Measurements from ENCODE around the gene CACFD1. TPM values are rescaled to one million over a fixed set of nuclear protein-coding genes. Genes with fewer than 3 reads are reported as not detected.

The CACFD1 gene
- total and polyA plus RNA-seq, 7 experiments from 2014 or later, result 0.56 to 4.7 (median 3.1) TPM

DNA sequence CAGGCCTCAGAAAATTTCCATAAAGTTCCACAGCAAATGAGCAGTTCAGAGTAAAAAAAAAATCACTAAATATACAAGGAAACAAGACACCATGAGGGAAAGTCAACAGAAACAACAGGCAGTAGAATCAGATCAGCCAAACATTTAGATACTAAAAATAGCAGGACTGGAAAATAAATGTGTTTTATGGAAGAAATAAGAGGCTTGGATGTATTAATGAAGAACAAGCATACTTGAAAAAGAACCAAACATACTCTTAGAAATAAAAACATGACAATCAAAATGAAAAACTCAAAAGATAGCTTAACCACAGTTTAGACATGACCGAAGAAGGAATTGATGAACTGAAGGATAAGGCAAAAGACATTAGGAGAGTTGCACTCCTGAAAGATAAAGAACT, 42.3 kb downstream of the CACFD1 start:
- no peaks in the 10 kb centered on the region for H3K4me1 ChIP-seq (ENCODE audit: control insufficient read depth in 2 of 2, insufficient read depth in 2 of 2, low read length in 2 of 2)
- no peaks in the 10 kb centered on the region for H3K27me3 ChIP-seq (ENCODE audit: control insufficient read depth in 2 of 2, insufficient read depth in 2 of 2, low read length in 2 of 2)
- no peak overlapping the region for H3K27ac ChIP-seq (ENCODE audit: low read depth, low read length)
- no peak for DNase-seq
- Mint-ChIP-seq H3K9me3 (peaks cover 4 to 24% (median 16%) of the 10 kb centered on the region in 11 donors), H3K27me3 (peaks cover 0 to 10% (median 0%) of the 10 kb centered on the region in 5 donors), H3K4me1 (peaks cover 0 to 1% (median under 1%) of the 10 kb centered on the region in 7 donors), H3K4me3 (no peak overlapping the region), H3K27ac (no peak overlapping the region), H3K36me3 (peaks cover 0 to 17% (median 4%) of the 10 kb centered on the region in 5 donors)
- H3K4me3 ChIP-seq (ENCODE audit: low read length), result no peak overlapping the region
- no peaks in the 10 kb centered on the region for H3K36me3 ChIP-seq (ENCODE audit: control insufficient read depth in 2 of 3, insufficient read depth in 3 of 3, low read length in 3 of 3)
- intact Hi-C loops (cut with micrococcal nuclease), result no loop called here
- POLR2A ChIA-PET, result no interaction called here
- ATAC-seq, result no peak
- peaks cover 0 to 8% (median 0%) of the 10 kb centered on the region in 3 experiments for H3K9me3 ChIP-seq (ENCODE audit: control insufficient read depth in 2 of 3, low read length in 3 of 3)
- CTCF ChIA-PET, result no interaction called here

DNA sequence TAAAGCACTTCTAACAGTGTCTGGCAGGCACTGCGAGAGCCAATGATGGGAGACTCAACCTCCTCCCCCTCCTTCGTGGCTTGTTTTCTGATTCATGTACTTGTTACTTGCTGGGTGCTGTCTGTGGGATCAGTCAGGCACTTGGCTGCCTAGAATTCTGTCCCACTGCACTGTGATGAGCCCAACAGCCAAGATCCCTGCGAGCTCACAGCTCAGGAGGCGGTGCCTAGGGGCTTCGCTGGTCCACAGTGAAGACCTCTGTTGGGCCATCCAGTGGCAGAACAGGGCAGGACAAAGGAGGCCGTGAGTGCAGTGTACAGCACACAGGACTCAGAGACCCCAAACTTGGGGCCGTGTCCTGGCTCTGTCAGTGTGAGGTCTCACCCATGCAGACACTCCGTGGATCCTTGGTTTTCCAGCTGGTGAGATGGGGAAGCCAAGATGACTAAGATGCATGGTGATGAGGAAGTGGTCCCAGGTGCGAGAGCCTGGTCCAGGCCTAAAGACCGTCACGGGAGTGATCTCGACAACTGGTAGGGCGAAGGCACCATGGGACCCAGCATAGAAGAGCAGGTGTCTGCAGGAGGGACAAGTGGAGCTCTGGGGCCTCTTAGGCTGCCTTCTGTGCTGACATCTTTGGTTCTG, 45.5 kb downstream of the CACFD1 start:
- Mint-ChIP-seq H3K27ac (peak overlapping the region in 2 of 9 donors; percentile 22 to 32), H3K4me3 (no peak overlapping the region), H3K9me3 (peaks cover 0 to 22% (median 16%) of the 10 kb centered on the region in 11 donors), H3K4me1 (peaks cover 7 to 33% (median 23%) of the 10 kb centered on the region in 7 donors), H3K27me3 (peaks cover 0 to 12% (median 0%) of the 10 kb centered on the region in 5 donors), H3K36me3 (peaks cover 0 to 17% (median 4%) of the 10 kb centered on the region in 5 donors)
- POLR2A ChIA-PET, result no interaction called here
- peaks cover 0 to 8% (median 0%) of the 10 kb centered on the region in 3 experiments for H3K9me3 ChIP-seq (ENCODE audit: control insufficient read depth in 2 of 3, low read length in 3 of 3)
- ATAC-seq, result no peak
- H3K4me3 ChIP-seq (ENCODE audit: low read length), result no peak overlapping the region
- no peak overlapping the region for H3K27ac ChIP-seq (ENCODE audit: low read depth, low read length)
- no peaks in the 10 kb centered on the region for H3K27me3 ChIP-seq (ENCODE audit: control insufficient read depth in 2 of 2, insufficient read depth in 2 of 2, low read length in 2 of 2)
- CTCF ChIA-PET, result interaction anchor here (0.6 kb wide), 1 partner anchor 358 kb away, joined by 3 read pairs; no protein-coding TSS in a partner anchor
- DNase-seq, result no peak
- intact Hi-C loops (cut with micrococcal nuclease), result no loop called here
- no peaks in the 10 kb centered on the region for H3K36me3 ChIP-seq (ENCODE audit: control insufficient read depth in 2 of 3, insufficient read depth in 3 of 3, low read length in 3 of 3)
- H3K4me1 ChIP-seq (ENCODE audit: control insufficient read depth in 2 of 2, insufficient read depth in 2 of 2, low read length in 2 of 2), result peaks cover 4 to 31% of the 10 kb centered on the region in 2 donors

DNA sequence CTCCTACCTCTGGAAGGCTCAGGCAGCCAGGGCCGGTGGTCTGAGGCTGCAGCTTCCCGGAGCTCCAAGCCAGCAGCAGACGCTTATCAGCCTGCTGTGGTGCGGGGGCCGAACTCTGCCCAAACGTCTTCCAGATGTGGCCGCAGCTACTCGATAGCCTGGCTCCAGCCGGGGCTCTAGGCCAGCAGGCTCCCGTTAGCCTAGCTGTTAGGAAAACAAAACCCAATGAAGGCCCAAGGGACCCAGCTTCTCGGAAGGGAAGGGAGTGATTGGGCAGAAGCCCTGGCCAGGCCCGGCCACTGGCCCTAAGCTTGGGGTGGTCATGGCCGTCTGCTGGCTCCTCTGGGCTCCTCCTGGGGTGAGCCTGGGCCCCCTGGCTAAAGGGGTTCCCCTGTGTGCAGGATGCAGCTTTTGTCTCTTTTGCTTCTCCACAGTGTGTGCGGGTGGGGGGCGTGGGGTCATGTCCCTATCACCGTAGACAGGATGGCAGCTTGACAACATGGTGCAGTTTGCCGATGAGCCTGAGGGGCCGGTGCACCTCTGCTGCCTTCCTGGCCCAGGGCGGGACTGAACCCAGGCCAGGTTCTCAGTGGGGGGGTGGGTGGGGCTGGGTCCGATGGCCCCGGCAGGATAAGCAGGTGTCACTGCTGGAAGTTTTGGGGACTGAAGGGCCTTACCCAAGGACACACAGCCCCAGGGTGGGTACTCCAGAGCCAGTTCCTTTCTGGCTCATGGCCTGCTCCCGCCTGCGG, 46.3 kb downstream of the CACFD1 start:
- peaks cover 0 to 20% (median 13%) of the 10 kb centered on the region in 11 donors for H3K9me3 Mint-ChIP-seq
- H3K27me3 ChIP-seq (ENCODE audit: control insufficient read depth in 2 of 2, insufficient read depth in 2 of 2, low read length in 2 of 2), result no peaks in the 10 kb centered on the region
- ATAC-seq, result no peak
- no peak for DNase-seq
- no peaks in the 10 kb centered on the region for H3K36me3 ChIP-seq (ENCODE audit: control insufficient read depth in 2 of 3, insufficient read depth in 3 of 3, low read length in 3 of 3)
- no peak overlapping the region for H3K27ac ChIP-seq (ENCODE audit: low read depth, low read length)
- peaks cover 0 to 16% (median 4%) of the 10 kb centered on the region in 5 donors for H3K36me3 Mint-ChIP-seq
- H3K4me3 ChIP-seq (ENCODE audit: low read length), result no peak overlapping the region
- H3K9me3 ChIP-seq (ENCODE audit: control insufficient read depth in 2 of 3, low read length in 3 of 3), result peaks cover 0 to 7% (median 0%) of the 10 kb centered on the region in 3 experiments
- intact Hi-C loops (cut with micrococcal nuclease), result no loop called here
- H3K27me3 Mint-ChIP-seq, result peaks cover 0 to 12% (median 0%) of the 10 kb centered on the region in 5 donors
- peaks cover 7 to 37% (median 27%) of the 10 kb centered on the region in 7 donors for H3K4me1 Mint-ChIP-seq
- peaks cover 4 to 31% of the 10 kb centered on the region in 2 donors for H3K4me1 ChIP-seq (ENCODE audit: control insufficient read depth in 2 of 2, insufficient read depth in 2 of 2, low read length in 2 of 2)
- CTCF ChIA-PET, result no interaction called here
- peak overlapping the region in 1 of 9 donors; percentile 99 for H3K27ac Mint-ChIP-seq
- H3K4me3 Mint-ChIP-seq, result no peak overlapping the region
- POLR2A ChIA-PET, result no interaction called here

DNA sequence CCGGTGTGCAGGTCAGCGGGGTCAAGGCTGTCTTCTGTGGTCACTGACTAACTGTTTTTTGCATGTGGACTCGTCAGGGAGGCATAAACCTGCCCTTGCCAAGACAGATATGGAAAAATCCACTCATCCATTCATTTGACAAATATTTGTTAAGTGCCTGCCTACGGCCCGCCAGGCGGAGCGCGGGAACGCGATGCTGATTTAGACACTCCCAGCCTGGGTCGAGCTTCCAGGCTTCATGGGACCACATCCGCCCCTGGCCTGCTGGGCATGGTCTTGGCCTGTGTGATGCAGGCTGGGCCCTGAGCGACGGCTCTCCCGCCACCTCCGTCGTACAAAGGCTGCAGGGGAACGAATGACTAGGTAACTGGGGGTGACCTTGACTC, 46.9 kb downstream of the CACFD1 start:
- POLR2A ChIA-PET, result no interaction called here
- Histone ChIP-seq H3K27me3 (ENCODE audit: control insufficient read depth in 2 of 2, insufficient read depth in 2 of 2, low read length in 2 of 2) (no peaks in the 10 kb centered on the region), H3K4me3 (ENCODE audit: low read length) (no peak overlapping the region), H3K27ac (ENCODE audit: low read depth, low read length) (no peak overlapping the region), H3K4me1 (ENCODE audit: control insufficient read depth in 2 of 2, insufficient read depth in 2 of 2, low read length in 2 of 2) (peaks cover 4 to 31% of the 10 kb centered on the region in 2 donors), H3K9me3 (ENCODE audit: control insufficient read depth in 2 of 3, low read length in 3 of 3) (peaks cover 0 to 2% (median 0%) of the 10 kb centered on the region in 3 experiments), H3K36me3 (ENCODE audit: control insufficient read depth in 2 of 3, insufficient read depth in 3 of 3, low read length in 3 of 3) (no peaks in the 10 kb centered on the region)
- CTCF ChIA-PET, result no interaction called here
- Mint-ChIP-seq H3K4me1 (peaks cover 7 to 37% (median 27%) of the 10 kb centered on the region in 7 donors), H3K9me3 (peaks cover 0 to 15% (median 10%) of the 10 kb centered on the region in 11 donors), H3K27ac (peak overlapping the region in 1 of 9 donors; percentile 99), H3K36me3 (peaks cover 0 to 10% (median 0%) of the 10 kb centered on the region in 5 donors), H3K4me3 (no peak overlapping the region), H3K27me3 (peaks cover 0 to 12% (median 0%) of the 10 kb centered on the region in 5 donors)
- ATAC-seq (no peak), DNase-seq (no peak)
- intact Hi-C loops (cut with micrococcal nuclease), result no loop called here

DNA sequence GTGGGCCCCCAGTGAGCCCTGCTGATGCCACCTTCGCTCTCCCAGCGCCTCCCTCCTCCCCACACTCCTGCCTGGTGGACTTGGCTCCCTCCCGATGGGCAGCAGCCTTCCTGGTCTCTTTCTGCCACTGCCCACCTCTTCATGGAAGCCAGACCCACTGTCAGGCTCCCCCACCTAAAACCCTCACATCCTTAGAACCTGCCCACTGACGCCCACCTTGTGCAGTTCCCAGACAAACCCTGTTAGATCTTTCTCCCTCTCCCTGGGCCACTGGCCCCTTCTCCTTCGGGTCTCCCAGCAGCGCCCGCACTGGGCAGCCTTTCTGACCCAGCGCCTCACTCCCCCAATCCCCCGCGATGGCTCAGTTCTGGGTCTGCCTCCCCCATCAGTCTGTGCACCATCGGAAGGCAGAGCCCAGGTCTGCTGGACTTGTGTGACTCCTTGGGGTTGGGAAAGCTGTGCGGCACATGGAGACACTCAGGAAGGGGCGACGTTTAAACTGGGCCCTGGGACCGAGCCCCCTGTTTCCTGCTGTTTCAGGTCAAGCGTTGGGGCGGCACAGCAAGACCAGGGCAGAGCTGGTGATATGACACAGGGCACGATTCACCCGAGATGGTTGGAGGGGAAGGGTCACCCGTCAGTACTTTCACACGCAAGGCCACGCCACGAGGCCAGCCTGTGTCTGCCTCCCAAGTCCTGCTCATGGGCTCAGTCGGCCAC, 47.6 kb downstream of the CACFD1 start:
- H3K27me3 Mint-ChIP-seq, result peaks cover 0 to 10% (median 0%) of the 10 kb centered on the region in 5 donors
- peaks cover 0 to 8% (median 3%) of the 10 kb centered on the region in 11 donors for H3K9me3 Mint-ChIP-seq
- Histone ChIP-seq H3K27me3 (ENCODE audit: control insufficient read depth in 2 of 2, insufficient read depth in 2 of 2, low read length in 2 of 2) (no peaks in the 10 kb centered on the region), H3K27ac (ENCODE audit: low read depth, low read length) (peak overlapping the region; percentile 69), H3K36me3 (ENCODE audit: control insufficient read depth in 2 of 3, insufficient read depth in 3 of 3, low read length in 3 of 3) (no peaks in the 10 kb centered on the region), H3K4me3 (ENCODE audit: low read length) (no peak overlapping the region), H3K4me1 (ENCODE audit: control insufficient read depth in 2 of 2, insufficient read depth in 2 of 2, low read length in 2 of 2) (peaks cover 4 to 31% of the 10 kb centered on the region in 2 donors), H3K9me3 (ENCODE audit: control insufficient read depth in 2 of 3, low read length in 3 of 3) (no peaks in the 10 kb centered on the region)
- DNase-seq, result no peak
- no peak for ATAC-seq
- ChIA-PET CTCF (interaction anchor here (0.8 kb wide), 1 partner anchor 89 kb away, joined by 3 read pairs; no protein-coding TSS in a partner anchor), POLR2A (interaction anchor here (0.7 kb wide), 1 partner anchor 192 kb away, joined by 3 read pairs; no protein-coding TSS in a partner anchor)
- H3K36me3 Mint-ChIP-seq, result peaks cover 0 to 3% (median 0%) of the 10 kb centered on the region in 5 donors
- H3K4me1 Mint-ChIP-seq, result peaks cover 7 to 37% (median 27%) of the 10 kb centered on the region in 7 donors
- peak overlapping the region in 7 of 9 donors; percentile 91 to 99 (median 96) for H3K27ac Mint-ChIP-seq
- peak overlapping the region in 1 of 10 donors; percentile 38 for H3K4me3 Mint-ChIP-seq
- intact Hi-C loops (cut with micrococcal nuclease), result no loop called here

DNA sequence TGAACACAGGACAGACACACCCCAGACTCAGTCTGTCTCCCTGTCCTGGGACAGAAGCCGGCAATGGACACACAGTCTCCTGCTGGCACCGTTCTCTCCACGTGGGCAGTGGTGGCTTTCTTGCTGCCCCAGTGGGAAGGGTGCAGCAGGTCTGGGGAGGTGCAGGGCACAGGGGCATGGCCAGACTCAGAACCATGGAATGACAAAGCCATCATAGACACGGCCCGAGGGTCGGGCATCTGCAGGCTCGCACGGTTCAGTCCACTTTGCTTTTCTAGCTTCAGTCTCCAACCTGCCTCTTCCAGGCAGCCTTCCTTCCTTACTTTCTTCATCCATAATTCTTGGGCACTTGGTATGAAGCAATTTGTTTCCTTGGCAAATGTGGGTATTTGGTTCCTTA, 48.3 kb downstream of the CACFD1 start:
- H3K36me3 ChIP-seq (ENCODE audit: control insufficient read depth in 2 of 3, insufficient read depth in 3 of 3, low read length in 3 of 3), result no peaks in the 10 kb centered on the region

More for the DNA sequence above, 48.3 kb downstream of the CACFD1 start:
- CTCF ChIA-PET, result interaction anchor here (0.8 kb wide), 1 partner anchor 89 kb away, joined by 3 read pairs; no protein-coding TSS in a partner anchor
- peak overlapping the region; percentile 69 for H3K27ac ChIP-seq (ENCODE audit: low read depth, low read length)
- Mint-ChIP-seq H3K4me1 (peaks cover 7 to 37% (median 27%) of the 10 kb centered on the region in 7 donors), H3K27ac (peak overlapping the region in 8 of 9 donors; percentile 91 to 99 (median 95)), H3K27me3 (peaks cover 0 to 7% (median 0%) of the 10 kb centered on the region in 5 donors), H3K36me3 (no peaks in the 10 kb centered on the region), H3K9me3 (peaks cover 0 to 4% (median 0%) of the 10 kb centered on the region in 11 donors), H3K4me3 (peak overlapping the region in 3 of 10 donors; percentile 21 to 80 (median 79))
- H3K9me3 ChIP-seq (ENCODE audit: control insufficient read depth in 2 of 3, low read length in 3 of 3), result no peaks in the 10 kb centered on the region
- POLR2A ChIA-PET, result interaction anchor here (0.7 kb wide), 1 partner anchor 191 kb away, joined by 3 read pairs; no protein-coding TSS in a partner anchor
- H3K4me3 ChIP-seq (ENCODE audit: low read length), result no peak overlapping the region
- DNase-seq (no peak), ATAC-seq (no peak)
- intact Hi-C loops (cut with micrococcal nuclease), result no loop called here
- no peaks in the 10 kb centered on the region for H3K27me3 ChIP-seq (ENCODE audit: control insufficient read depth in 2 of 2, insufficient read depth in 2 of 2, low read length in 2 of 2)
- peaks cover 4 to 31% of the 10 kb centered on the region in 2 donors for H3K4me1 ChIP-seq (ENCODE audit: control insufficient read depth in 2 of 2, insufficient read depth in 2 of 2, low read length in 2 of 2)
